Measurements from ENCODE around the gene KIRREL1.

Gene KIRREL1

DNA sequence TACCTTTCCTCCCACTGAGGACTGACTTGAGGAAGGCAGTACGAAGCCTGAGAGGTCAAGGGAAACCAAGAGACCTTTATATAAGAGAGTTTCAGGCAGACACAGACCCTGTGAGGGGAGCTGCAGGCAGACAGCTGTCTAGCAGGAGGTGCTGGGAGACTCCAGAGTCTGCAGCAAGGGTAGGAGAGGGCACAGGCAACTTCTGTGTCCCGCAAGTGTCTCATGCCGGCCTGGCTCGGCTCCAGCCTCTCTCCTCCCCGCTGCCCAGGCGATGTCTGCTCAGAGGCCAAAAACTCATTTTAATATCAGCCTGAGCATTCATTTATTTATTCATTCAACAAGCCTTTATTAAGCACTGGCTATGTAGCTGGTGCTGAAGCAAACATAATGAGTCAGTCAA, 83.0 kb downstream of the KIRREL1 start:
- no peak for DNase-seq

- no peak for DNase-seq
These were observed 84.2 kb downstream of the KIRREL1 start for GRCh38 chr1:158077411-158078256.

- DNase-seq = no peak
These were observed 85.2 kb downstream of the KIRREL1 start for GRCh38 chr1:158078569-158079080.

- no peak for DNase-seq
These were observed 86.6 kb downstream of the KIRREL1 start for GRCh38 chr1:158080066-158080465.

DNA sequence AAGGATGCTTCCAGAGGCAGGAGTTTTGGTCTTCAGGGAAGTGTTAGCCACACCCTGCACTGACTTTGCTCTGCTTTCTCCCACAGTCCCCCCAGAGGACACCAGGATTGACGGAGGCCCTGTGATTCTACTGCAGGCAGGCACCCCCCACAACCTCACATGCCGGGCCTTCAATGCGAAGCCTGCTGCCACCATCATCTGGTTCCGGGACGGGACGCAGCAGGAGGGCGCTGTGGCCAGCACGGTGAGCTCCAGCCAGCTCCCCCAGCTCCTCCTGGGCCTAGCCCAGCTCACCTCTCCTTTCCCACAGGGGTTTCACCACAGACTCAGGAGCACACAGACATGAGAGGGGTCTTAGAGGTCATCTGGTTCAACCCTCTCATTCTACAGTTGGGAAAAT, 90.9 kb downstream of the KIRREL1 start:
- DNase-seq = no peak

- DNase-seq = no peak
These were observed 91.3 kb downstream of the KIRREL1 start for GRCh38 chr1:158084747-158085146.

DNA sequence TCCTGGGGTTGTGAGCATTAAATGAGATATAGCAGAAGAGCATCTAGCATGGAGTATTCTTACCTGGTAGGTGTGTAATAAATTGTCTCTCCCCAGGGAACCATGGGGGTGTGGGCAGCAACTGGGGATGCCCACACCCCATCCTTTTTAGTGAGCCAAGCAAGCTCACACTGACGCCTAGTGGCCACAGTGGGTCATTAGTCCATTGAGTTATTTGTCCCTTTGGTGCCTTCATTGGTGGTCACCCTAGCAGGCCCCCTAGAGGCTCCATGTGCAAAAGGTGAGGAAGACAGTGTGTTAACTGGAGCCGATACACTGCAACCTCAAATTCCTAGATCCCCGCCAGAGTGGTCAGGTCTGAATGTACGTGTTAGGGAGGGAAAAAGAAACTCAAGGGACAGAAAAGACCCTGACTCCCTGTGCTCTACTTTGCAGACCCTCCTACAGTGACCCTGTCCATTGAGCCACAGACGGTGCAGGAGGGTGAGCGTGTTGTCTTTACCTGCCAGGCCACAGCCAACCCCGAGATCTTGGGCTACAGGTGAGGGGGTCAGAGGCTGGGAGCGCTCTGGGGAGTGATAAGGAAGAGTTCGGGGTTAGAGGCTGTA, 94.0 kb downstream of the KIRREL1 start:
- DNase-seq = peak; percentile 70

DNA sequence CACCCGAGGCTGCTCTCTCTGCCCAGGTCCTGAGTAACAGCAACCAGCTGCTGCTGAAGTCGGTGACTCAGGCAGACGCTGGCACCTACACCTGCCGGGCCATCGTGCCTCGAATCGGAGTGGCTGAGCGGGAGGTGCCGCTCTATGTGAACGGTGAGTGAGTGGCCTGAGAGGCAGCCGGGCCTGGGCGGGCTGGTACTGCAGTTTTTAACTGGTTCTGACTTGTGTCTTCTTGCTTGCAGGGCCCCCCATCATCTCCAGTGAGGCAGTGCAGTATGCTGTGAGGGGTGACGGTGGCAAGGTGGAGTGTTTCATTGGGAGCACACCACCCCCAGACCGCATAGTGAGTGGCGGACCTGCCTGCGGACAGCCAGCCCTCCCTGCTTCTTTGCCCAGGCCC, 96.0 kb downstream of the KIRREL1 start:
- DNase-seq = no peak

DNA sequence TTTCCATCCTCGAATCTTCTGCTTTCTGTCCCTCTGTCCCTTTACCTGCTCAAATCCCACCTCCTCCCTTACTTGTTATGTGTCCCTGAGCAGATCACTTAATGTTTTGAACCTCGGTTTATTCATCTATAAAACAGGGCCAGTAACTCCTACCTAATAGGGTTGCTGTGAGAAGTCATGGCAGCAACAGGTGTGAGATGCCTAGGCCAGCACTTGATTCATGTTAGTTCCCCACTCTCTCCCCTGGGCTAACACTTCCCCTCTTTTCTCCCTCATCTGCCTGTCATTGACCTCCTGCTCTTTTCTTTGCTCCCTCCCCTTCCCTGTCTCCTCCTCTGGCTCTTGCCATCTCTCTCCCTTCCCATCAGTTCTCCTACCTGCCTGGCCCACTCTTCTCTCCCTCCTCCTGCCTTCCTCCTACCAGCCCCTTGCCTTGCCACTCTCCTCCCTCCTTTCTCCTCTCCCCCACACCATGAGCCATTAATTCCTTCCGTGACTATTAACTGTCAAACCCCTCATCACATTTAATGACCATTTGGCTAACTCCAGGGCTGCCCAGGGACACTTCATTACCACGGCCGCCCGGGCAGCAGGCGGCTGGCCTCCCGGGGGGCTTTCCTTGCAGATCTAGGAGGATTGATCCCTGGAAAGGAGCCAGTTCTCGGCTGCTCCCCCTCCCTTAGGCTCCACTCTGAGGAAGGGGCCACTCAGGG, 96.6 kb downstream of the KIRREL1 start:
- no peak for DNase-seq

GRCh38 chr1:158093376-158093775, 99.9 kb downstream of the KIRREL1 start:
- no peak for DNase-seq

GRCh38 chr1:158094571-158094970, 101.1 kb downstream of the KIRREL1 start:
- DNase-seq = no peak

GRCh38 chr1:158095737-158096335, 102.4 kb downstream of the KIRREL1 start:
- DNase-seq = no peak

- DNase-seq = no peak
These were observed 104.8 kb downstream of the KIRREL1 start for GRCh38 chr1:158098256-158098655.

DNA sequence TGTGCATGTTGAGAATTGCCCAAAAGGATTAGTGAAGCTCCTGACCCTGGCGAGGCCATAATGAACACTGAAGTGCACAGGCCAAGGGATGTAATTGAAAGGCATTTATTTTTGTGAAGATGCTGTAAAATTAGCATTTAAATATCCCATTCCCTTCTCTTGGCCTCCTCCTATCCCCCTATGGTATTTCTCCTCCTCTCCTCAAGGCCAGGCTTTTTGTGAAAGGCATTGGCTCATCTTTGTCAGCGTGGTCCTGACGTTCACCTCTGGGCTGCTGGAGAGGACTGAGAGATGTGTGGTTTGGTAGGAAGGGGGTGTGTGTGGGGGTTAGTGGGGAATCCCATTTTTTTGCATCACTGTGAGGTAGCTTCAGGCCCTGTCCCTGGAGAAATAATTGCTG, 105.7 kb downstream of the KIRREL1 start:
- no peak for DNase-seq

GRCh38 chr1:158100498-158100897, 107.1 kb downstream of the KIRREL1 start:
- DNase-seq = no peak

DNA sequence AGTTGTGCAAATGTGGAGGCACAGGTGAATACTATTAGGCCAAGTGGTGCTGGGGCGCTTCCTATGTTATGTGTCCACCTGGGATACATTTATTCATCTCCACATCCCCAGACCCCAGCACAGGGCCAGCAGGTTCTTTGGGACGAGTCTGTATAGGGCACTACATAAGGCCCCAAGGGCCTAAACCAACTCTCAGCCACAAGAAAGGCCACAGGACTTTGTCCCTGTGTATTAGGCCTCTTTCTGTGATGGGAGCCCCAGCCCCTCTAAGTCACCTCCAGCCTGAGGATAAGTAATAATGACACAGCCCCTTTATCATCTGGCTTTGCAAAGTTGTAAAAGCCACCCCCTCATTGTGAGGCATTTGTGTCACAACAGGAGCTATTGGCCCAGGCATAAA, 108.0 kb downstream of the KIRREL1 start:
- DNase-seq = no peak

- DNase-seq = no peak
These were observed 108.5 kb downstream of the KIRREL1 start for GRCh38 chr1:158101927-158102326.

GRCh38 chr1:158102881-158103674, 109.6 kb downstream of the KIRREL1 start:
- no peak for DNase-seq

- DNase-seq = no peak
These were observed 110.5 kb downstream of the KIRREL1 start for GRCh38 chr1:158103861-158104522.

DNA sequence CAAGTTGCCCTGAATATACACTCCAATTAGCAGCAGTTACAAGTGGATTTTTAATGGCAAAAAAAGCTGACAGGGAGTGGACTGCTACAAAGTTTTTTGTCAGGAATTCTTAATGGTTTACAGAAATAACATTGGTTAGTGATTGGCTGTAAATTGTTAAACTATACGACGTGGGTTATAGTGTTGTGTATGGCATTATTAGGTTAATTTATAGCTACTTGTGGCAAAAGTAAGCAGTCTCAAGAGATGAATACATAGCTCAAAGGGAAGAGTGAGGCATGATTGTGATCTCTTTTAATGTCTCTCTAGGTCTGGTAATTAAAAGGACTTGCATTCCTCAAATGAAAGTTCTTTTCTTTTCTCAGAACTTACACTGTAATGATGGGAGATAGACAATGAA, 111.4 kb downstream of the KIRREL1 start:
- no peak for DNase-seq

GRCh38 chr1:158105352-158106095, 112.1 kb downstream of the KIRREL1 start:
- DNase-seq = no peak

All from femur (tissue), 1 donor.